ENCODE results near the gene LMNB1. TPM values are rescaled to one million over a fixed set of nuclear protein-coding genes. Genes with fewer than 3 reads are reported as not detected.

Gene LMNB1
- total RNA-seq (2022; extraction: Qiagen RNA extraction): 55.3 to 72.9 TPM (median 60.3 TPM) in 5 replicates

GRCh38 chr5:126776499-126777256, at the start of gene LMNB1:
Gene LMNB1, plus strand, starts transcription at chr5:126777136. Its CDS starts 373 bp downstream, at chr5:126777509.

Other genes starting within 250 kb of the LMNB1 start
- gene ALDH7A1, start 181.9 kb upstream of the LMNB1 start, total RNA-seq (2022; extraction: Qiagen RNA extraction): 67.2 to 79.7 TPM (median 75.2 TPM) in 5 replicates
- gene PHAX, start 176.2 kb upstream of the LMNB1 start, total RNA-seq (2022; extraction: Qiagen RNA extraction): 46.9 to 64.8 TPM (median 47.8 TPM) in 5 replicates

All from A549 treated with Mapracorat at 1 μM for 4 hours (cell line).